Testis (tissue), 3 donors: ENCODE measurements around the gene LBH. TPM values are rescaled to one million over a fixed set of nuclear protein-coding genes. Genes with fewer than 3 reads are reported as not detected.

Experiments used
- DNase-seq: peaks from one replicate; pipeline ENCODE4 v3.0.0-alpha.2; 2019
- H3K27ac ChIP-seq, 2 donors: fragments of 200-600 bp; sonication (generic); one replicate each; pipeline ENCODE4 v1.5.1; 2019
- H3K27me3 ChIP-seq: fragments of 200-600 bp; sonication (generic); one replicate; pipeline ENCODE4 v1.5.1; 2019
- H3K36me3 ChIP-seq: fragments of 200-600 bp; sonication (generic); one replicate; pipeline ENCODE4 v1.5.1; 2017; ENCODE audit warnings: low read depth; ENCODE audit errors: missing control alignments
- H3K4me1 ChIP-seq: fragments of 200-600 bp; sonication (generic); one replicate; pipeline ENCODE4 v1.5.1; 2019
- H3K4me3 ChIP-seq, 2 donors: fragments of 200-600 bp; sonication (generic); one replicate each; pipeline ENCODE4 v1.5.1; 2017 to 2019
- H3K9me3 ChIP-seq: fragments of 200-600 bp; sonication (generic); one replicate; pipeline ENCODE4 v1.5.1; 2017
- CTCF ChIP-seq, 3 experiments: fragments of 450-650 bp in 2 of 3; fragments of 200-600 bp in 1 of 3; sonication (generic) in 1 of 3; IDR thresholded peaks; one replicate each; pipeline ENCODE4 v1.5.1; 2016 to 2019; ENCODE audit warnings: antibody characterized with exemption in 3 of 3, mild to moderate bottlenecking in 2 of 3, moderate library complexity in 1 of 3
- POLR2A ChIP-seq: fragments of 450-650 bp; IDR thresholded peaks from one replicate; pipeline ENCODE4 v1.6.1; 2017; ENCODE audit warnings: antibody characterized with exemption, mild to moderate bottlenecking, moderate library complexity
- WGBS, 2 donors: methylation state at CpG; one replicate each; pipeline ENCODE4 v1.1.5; 2018; 5-methylcytosine and 5-hydroxymethylcytosine counted together
- intact Hi-C: fragments of 100-400 bp; cut with DNase I; formaldehyde crosslinking; loops from one replicate; pipeline ENCODE4 v1.15.1; 2023; ENCODE audit warnings: low total_unique reads
- polyA plus RNA-seq: library from polyadenylated mRNA; stranded (reverse); fragments of 350-450 nt; fragmentation: Illumina TruSeq; extraction: RNeasy Lipid Tissue Mini Kit (QIAGEN cat#74804); gene quantifications from one replicate; pipeline ENCODE4 v1.2.3, GENCODE V29; 2014; ENCODE audit warnings: low read depth, low replicate concordance; ENCODE audit not compliant: insufficient read depth
- total RNA-seq, 2 donors: library from RNA; depleted of rRNA; stranded (reverse); fragments of >200 nt; gene quantifications; one replicate each; pipeline ENCODE4 v1.2.3, GENCODE V29; 2016

Gene LBH
- total and polyA plus RNA-seq, 3 donors from 2014 or later: 23.9 to 32.1 (median 25.7) TPM

GRCh38 chr2:30204281-30204680 is 27.1 kb upstream of the LBH start:
- Histone ChIP-seq H3K36me3 (no peaks in the 10 kb centered on the region), H3K27me3 (no peaks in the 10 kb centered on the region), H3K27ac (no peak overlapping the region), H3K4me3 (no peak overlapping the region), H3K9me3 (no peaks in the 10 kb centered on the region), H3K4me1 (peaks cover 4% of the 10 kb centered on the region)
- DNase-seq: no peak
- 91% methylated on average over 4 of the region's 4 CpGs for WGBS, 2 donors
- TF ChIP-seq CTCF (IDR thresholded peaks at IDR 0.05) (no peak), POLR2A (no peak)
- intact Hi-C loops: loop anchor here (10.0 kb wide), 1 partner anchor 501 kb away; no protein-coding TSS in a partner anchor

- Histone ChIP-seq H3K27ac (no peak overlapping the region), H3K9me3 (no peaks in the 10 kb centered on the region), H3K4me1 (peaks cover 4% of the 10 kb centered on the region), H3K4me3 (no peak overlapping the region), H3K36me3 (no peaks in the 10 kb centered on the region), H3K27me3 (no peaks in the 10 kb centered on the region)
- DNase-seq: no peak
- intact Hi-C loops: loop anchor here (10.0 kb wide), 1 partner anchor 499 kb away; no protein-coding TSS in a partner anchor
- WGBS, 2 donors: 91 to 96% methylated on average over 1 of the region's 1 CpG
- TF ChIP-seq CTCF (IDR thresholded peaks at IDR 0.05) (no peak), POLR2A (no peak)
These were observed 25.9 kb upstream of the LBH start for GRCh38 chr2:30205456-30205855.

GRCh38 chr2:30206461-30207430 is 24.6 kb upstream of the LBH start:
- TF ChIP-seq CTCF (IDR thresholded peaks at IDR 0.05) (no peak), POLR2A (no peak)
- Histone ChIP-seq H3K4me1 (peaks cover 4% of the 10 kb centered on the region), H3K36me3 (no peaks in the 10 kb centered on the region), H3K27me3 (no peaks in the 10 kb centered on the region), H3K4me3 (no peak overlapping the region), H3K27ac (no peak overlapping the region), H3K9me3 (no peaks in the 10 kb centered on the region)
- 79 to 80% methylated on average over 9 of the region's 9 CpGs for WGBS, 2 donors
- intact Hi-C loops: loop anchor here (10.0 kb wide), 1 partner anchor 498 kb away; no protein-coding TSS in a partner anchor
- DNase-seq: no peak

- intact Hi-C loops: loop anchor here (10.0 kb wide), 1 partner anchor 496 kb away; no protein-coding TSS in a partner anchor
- 15 to 20% methylated on average over 2 of the region's 2 CpGs for WGBS, 2 donors
These were observed 22.9 kb upstream of the LBH start for GRCh38 chr2:30208453-30208852.

More at GRCh38 chr2:30208453-30208852, 22.9 kb upstream of the LBH start:
- Histone ChIP-seq H3K36me3 (no peaks in the 10 kb centered on the region), H3K4me3 (no peak overlapping the region), H3K27me3 (no peaks in the 10 kb centered on the region), H3K27ac (no peak overlapping the region), H3K4me1 (peaks cover 4% of the 10 kb centered on the region), H3K9me3 (no peaks in the 10 kb centered on the region)
- TF ChIP-seq POLR2A (no peak), CTCF (IDR thresholded peaks at IDR 0.05) (peak; percentile 79 to 89 (median 82))
- DNase-seq: peak; percentile 76
